HepG2 (cell line): ENCODE measurements around the gene ZNF343. TPM values are rescaled to one million over a fixed set of nuclear protein-coding genes. Genes with fewer than 3 reads are reported as not detected.

Source experiments
- HMG20A ChIP-seq: IDR thresholded peaks from 2 replicates; pipeline ENCODE4 v1.6.1; 2016; ENCODE audit warnings: borderline replicate concordance
- RFX3 ChIP-seq: IDR thresholded peaks from 2 replicates; pipeline ENCODE4 v1.6.1; 2016; ENCODE audit warnings: missing biosample characterization, missing genetic modification reagents
- ZIK1 ChIP-seq: sonication (generic); formaldehyde crosslinking; IDR thresholded peaks from 2 replicates; pipeline ENCODE4 v1.5.0; 2020; ENCODE audit warnings: mild to moderate bottlenecking, low read depth, missing genetic modification reagents, borderline replicate concordance
- ZNF263 ChIP-seq: sonication (generic); formaldehyde crosslinking; IDR thresholded peaks from 2 replicates; pipeline ENCODE4 v1.4.0; 2020; ENCODE audit warnings: missing genetic modification reagents
- ZNF850 ChIP-seq: sonication (generic); formaldehyde crosslinking; conservative IDR thresholded peaks from 2 replicates; pipeline ENCODE4 v1.9.0; 2021; ENCODE audit warnings: mild to moderate bottlenecking, missing genetic modification reagents
- ZSCAN22 ChIP-seq: sonication (generic); formaldehyde crosslinking; IDR thresholded peaks from 2 replicates; pipeline ENCODE4 v1.4.0; 2020; ENCODE audit warnings: mild to moderate bottlenecking, missing genetic modification reagents
- polyA plus RNA-seq, 8 experiments: library from polyadenylated mRNA; depleted of rRNA in 3 of 8; stranded (reverse) in 7 of 8; unstranded in 1 of 8; fragments of >200 nt; fragmentation: Illumina TruSeq in 4 of 8; extraction: Trizol in 4 of 8; gene quantifications; 2 replicates each; pipeline versions ENCODE4 v1.2.1 to v1.2.3, GENCODE V29; 2011 to 2016; ENCODE audit warnings: low read depth in 4 of 8, missing spikeins in 1 of 8, mixed read lengths in 1 of 8; ENCODE audit not compliant: insufficient read depth in 1 of 8
- total RNA-seq, 5 experiments: library from RNA; depleted of rRNA; stranded (reverse); fragments of >200 nt; fragmentation: Illumina TruSeq; extraction: Trizol; gene quantifications; 2 replicates each; pipeline ENCODE4 v1.2.3, GENCODE V29; 2016; ENCODE audit warnings: low read depth in 1 of 5
- TF ChIP-seq, protein P1 (sequence below): sonication (generic); formaldehyde crosslinking; IDR thresholded peaks from 2 replicates; pipeline ENCODE4 v1.4.0; 2020; ENCODE audit warnings: missing genetic modification reagents, mild to moderate bottlenecking, borderline replicate concordance
- TF ChIP-seq, protein P2 (sequence below): sonication (generic); formaldehyde crosslinking; IDR thresholded peaks from 2 replicates; pipeline ENCODE4 v1.4.0; 2020; ENCODE audit warnings: low read depth, mild to moderate bottlenecking, missing genetic modification reagents
- TF ChIP-seq, protein P3 (sequence below): sonication (generic); formaldehyde crosslinking; IDR thresholded peaks from 2 replicates; pipeline ENCODE4 v1.8.0; 2022; ENCODE audit warnings: mild to moderate bottlenecking, missing genetic modification reagents, borderline replicate concordance
- TF ChIP-seq, protein P4 (sequence below): sonication (generic); formaldehyde crosslinking; IDR thresholded peaks from 2 replicates; pipeline ENCODE4 v1.5.0; 2020; ENCODE audit warnings: mild to moderate bottlenecking, missing genetic modification reagents
- TF ChIP-seq, protein P5 (sequence below): sonication (generic); formaldehyde crosslinking; IDR thresholded peaks from 2 replicates; pipeline ENCODE4 v1.4.0; 2020; ENCODE audit warnings: missing genetic modification reagents, low read depth, mild to moderate bottlenecking, borderline replicate concordance
- TF ChIP-seq, protein P6 (sequence below), 2 experiments: sonication (generic) in 1 of 2; formaldehyde crosslinking in 1 of 2; IDR thresholded peaks; 2 replicates each; pipeline versions ENCODE4 v1.4.0 to v1.6.1; 2016 to 2020; ENCODE audit warnings: borderline replicate concordance in 1 of 2, low read depth in 1 of 2, mild to moderate bottlenecking in 1 of 2, missing genetic modification reagents in 1 of 2

Gene ZNF343
- total and polyA plus RNA-seq, 2 of the 13 experiments (the other 11 are each of a cell fraction or from before 2014, with no cell fraction given), result 16.4 to 22.1 TPM

DNA sequence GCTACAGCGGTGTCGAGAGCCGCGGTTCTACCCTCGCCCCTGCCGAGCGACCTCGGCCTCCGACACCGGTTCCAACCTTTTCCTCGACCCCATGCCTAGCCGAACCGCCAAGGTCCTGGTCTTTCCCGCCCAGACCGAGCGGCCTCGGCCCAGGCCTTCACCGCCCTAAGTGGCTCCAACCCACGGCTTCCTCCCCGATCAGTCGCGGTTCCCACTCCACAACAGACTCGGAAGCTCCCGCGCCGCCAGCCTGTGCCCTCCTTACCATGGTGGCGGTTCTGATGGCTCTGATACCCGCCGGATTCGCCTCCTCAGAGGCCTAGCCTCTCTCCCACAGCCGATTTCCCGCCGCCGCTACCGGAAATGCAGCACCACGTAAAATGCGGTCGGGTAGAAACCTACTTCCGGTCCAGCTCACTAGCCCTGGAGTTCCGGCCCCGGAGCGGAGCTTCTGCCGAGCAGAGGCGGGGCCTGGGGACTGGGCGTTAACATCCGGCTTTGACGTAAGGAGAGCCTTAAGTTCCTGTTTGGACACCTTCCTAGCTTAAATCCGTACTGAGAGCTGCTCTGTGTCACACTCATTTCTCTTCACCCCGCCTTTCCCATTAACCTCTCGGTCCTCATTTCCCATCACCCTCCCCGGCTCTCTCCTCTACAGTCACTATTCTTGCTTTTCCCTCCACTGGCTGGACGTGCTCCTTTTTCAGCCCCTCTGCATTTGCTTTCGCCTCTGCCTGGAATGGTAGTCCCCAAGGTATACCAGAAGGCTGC, 38.1 kb downstream of the ZNF343 start, which contains the start of gene SNRPB (continued):
- TF ChIP-seq, protein P1, sequence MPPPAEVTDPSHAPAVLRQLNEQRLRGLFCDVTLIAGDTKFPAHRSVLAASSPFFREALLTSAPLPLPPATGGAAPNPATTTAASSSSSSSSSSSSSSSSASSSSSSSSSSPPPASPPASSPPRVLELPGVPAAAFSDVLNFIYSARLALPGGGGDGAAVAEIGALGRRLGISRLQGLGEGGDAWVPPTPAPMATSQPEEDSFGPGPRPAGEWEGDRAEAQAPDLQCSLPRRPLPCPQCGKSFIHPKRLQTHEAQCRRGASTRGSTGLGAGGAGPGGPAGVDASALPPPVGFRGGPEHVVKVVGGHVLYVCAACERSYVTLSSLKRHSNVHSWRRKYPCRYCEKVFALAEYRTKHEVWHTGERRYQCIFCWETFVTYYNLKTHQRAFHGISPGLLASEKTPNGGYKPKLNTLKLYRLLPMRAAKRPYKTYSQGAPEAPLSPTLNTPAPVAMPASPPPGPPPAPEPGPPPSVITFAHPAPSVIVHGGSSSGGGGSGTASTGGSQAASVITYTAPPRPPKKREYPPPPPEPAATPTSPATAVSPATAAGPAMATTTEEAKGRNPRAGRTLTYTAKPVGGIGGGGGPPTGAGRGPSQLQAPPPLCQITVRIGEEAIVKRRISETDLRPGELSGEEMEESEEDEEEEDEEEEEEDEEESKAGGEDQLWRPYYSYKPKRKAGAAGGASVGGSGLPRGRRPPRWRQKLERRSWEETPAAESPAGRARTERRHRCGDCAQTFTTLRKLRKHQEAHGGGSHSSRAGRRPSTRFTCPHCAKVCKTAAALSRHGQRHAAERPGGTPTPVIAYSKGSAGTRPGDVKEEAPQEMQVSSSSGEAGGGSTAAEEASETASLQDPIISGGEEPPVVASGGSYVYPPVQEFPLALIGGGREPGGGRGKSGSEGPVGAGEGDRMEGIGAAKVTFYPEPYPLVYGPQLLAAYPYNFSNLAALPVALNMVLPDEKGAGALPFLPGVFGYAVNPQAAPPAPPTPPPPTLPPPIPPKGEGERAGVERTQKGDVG (CRISPR knock-in tag), result peak; percentile 99
- TF ChIP-seq, protein P2, sequence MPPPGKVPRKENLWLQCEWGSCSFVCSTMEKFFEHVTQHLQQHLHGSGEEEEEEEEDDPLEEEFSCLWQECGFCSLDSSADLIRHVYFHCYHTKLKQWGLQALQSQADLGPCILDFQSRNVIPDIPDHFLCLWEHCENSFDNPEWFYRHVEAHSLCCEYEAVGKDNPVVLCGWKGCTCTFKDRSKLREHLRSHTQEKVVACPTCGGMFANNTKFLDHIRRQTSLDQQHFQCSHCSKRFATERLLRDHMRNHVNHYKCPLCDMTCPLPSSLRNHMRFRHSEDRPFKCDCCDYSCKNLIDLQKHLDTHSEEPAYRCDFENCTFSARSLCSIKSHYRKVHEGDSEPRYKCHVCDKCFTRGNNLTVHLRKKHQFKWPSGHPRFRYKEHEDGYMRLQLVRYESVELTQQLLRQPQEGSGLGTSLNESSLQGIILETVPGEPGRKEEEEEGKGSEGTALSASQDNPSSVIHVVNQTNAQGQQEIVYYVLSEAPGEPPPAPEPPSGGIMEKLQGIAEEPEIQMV (CRISPR knock-in tag), result no peak; the same call in none of the 2 replicates
- TF ChIP-seq, protein P3, sequence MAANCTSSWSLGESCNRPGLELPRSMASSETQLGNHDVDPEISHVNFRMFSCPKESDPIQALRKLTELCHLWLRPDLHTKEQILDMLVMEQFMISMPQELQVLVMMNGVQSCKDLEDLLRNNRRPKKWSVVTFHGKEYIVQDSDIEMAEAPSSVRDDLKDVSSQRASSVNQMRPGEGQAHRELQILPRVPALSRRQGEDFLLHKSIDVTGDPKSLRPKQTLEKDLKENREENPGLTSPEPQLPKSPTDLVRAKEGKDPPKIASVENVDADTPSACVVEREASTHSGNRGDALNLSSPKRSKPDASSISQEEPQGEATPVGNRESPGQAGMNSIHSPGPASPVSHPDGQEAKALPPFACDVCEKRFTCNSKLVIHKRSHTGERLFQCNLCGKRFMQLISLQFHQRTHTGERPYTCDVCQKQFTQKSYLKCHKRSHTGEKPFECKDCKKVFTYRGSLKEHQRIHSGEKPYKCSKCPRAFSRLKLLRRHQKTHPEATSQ (CRISPR knock-in tag), result peak; percentile 99
- TF ChIP-seq ZSCAN22 (peak; percentile 90), ZIK1 (peak; percentile 98), ZNF263 (CRISPR knock-in tag) (peak; percentile 65), HMG20A (peak; percentile 58; the same call in 1 of the 2 replicates), RFX3 (peak; percentile 40; the same call in 1 of the 2 replicates), ZNF850 (CRISPR knock-in tag) (peak; percentile 90; the same call in 1 of the 2 replicates)
- TF ChIP-seq, protein P4, sequence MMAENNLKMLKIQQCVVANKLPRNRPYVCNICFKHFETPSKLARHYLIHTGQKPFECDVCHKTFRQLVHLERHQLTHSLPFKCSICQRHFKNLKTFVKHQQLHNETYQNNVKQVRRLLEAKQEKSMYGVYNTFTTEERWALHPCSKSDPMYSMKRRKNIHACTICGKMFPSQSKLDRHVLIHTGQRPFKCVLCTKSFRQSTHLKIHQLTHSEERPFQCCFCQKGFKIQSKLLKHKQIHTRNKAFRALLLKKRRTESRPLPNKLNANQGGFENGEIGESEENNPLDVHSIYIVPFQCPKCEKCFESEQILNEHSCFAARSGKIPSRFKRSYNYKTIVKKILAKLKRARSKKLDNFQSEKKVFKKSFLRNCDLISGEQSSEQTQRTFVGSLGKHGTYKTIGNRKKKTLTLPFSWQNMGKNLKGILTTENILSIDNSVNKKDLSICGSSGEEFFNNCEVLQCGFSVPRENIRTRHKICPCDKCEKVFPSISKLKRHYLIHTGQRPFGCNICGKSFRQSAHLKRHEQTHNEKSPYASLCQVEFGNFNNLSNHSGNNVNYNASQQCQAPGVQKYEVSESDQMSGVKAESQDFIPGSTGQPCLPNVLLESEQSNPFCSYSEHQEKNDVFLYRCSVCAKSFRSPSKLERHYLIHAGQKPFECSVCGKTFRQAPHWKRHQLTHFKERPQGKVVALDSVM (CRISPR knock-in tag), result peak; percentile 96
- TF ChIP-seq, protein P5, sequence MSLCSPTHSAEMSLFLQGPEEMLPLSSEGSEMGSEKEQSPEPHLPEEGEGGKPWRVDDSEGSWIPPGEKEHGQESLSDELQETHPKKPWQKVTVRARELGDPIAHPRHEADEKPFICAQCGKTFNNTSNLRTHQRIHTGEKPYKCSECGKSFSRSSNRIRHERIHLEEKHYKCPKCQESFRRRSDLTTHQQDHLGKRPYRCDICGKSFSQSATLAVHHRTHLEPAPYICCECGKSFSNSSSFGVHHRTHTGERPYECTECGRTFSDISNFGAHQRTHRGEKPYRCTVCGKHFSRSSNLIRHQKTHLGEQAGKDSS (CRISPR knock-in tag), result peak; percentile 98
- TF ChIP-seq, protein P6, sequence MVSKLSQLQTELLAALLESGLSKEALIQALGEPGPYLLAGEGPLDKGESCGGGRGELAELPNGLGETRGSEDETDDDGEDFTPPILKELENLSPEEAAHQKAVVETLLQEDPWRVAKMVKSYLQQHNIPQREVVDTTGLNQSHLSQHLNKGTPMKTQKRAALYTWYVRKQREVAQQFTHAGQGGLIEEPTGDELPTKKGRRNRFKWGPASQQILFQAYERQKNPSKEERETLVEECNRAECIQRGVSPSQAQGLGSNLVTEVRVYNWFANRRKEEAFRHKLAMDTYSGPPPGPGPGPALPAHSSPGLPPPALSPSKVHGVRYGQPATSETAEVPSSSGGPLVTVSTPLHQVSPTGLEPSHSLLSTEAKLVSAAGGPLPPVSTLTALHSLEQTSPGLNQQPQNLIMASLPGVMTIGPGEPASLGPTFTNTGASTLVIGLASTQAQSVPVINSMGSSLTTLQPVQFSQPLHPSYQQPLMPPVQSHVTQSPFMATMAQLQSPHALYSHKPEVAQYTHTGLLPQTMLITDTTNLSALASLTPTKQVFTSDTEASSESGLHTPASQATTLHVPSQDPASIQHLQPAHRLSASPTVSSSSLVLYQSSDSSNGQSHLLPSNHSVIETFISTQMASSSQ (IDR thresholded peaks at IDR 0.05; ENCODE audit: low read depth), result peak; percentile 76; the same call in 1 of the 2 replicates
- TF ChIP-seq, protein P6 (CRISPR knock-in tag; IDR thresholded peaks at IDR 0.05; ENCODE audit: borderline replicate concordance), result peak; percentile 95
